A549 (cell line): Measurements from ENCODE around the gene KRT3.

ENCODE experiments used
- BHLHE40 ChIP-seq: IDR thresholded peaks from 2 replicates; pipeline ENCODE4 v1.6.1; 2012; ENCODE audit warnings: low read depth, low read length, inconsistent platforms
- CHD4 ChIP-seq: fragments of 200-600 bp; sonication (generic); IDR thresholded peaks from 2 replicates; pipeline ENCODE4 v1.6.1; 2016; ENCODE audit warnings: antibody characterized with exemption, mild to moderate bottlenecking, borderline replicate concordance
- KDM1A ChIP-seq: fragments of 200-600 bp; sonication (generic); IDR thresholded peaks from 2 replicates; pipeline ENCODE4 v1.6.1; 2016; ENCODE audit warnings: low read depth, mild to moderate bottlenecking
- MAZ ChIP-seq: fragments of 150-350 bp; IDR thresholded peaks from 2 replicates; pipeline ENCODE4 v1.6.1; 2014; ENCODE audit warnings: antibody characterized with exemption, low read depth, low read length, borderline replicate concordance
- PHF8 ChIP-seq: fragments of 200-600 bp; sonication (generic); IDR thresholded peaks from 2 replicates; pipeline ENCODE4 v1.6.1; 2016; ENCODE audit warnings: low read depth, mild to moderate bottlenecking, antibody characterized with exemption, moderate library complexity, borderline replicate concordance
- POLR2A ChIP-seq: IDR thresholded peaks from 2 replicates; pipeline ENCODE4 v1.6.1; 2012; ENCODE audit warnings: mild to moderate bottlenecking, low read length
- RAD21 ChIP-seq, 2 experiments: fragments of >200 bp in 1 of 2; sonication (Bioruptor Twin) in 1 of 2; formaldehyde crosslinking in 1 of 2; IDR thresholded peaks in 1 of 2; conservative IDR thresholded peaks in 1 of 2; 2 replicates in 1 of 2; 3 replicates in 1 of 2; pipeline ENCODE4 v1.6.1; 2012 to 2018; ENCODE audit warnings: inconsistent platforms in 1 of 2
- ZFP36 ChIP-seq: fragments of 450-650 bp; IDR thresholded peaks from 2 replicates; pipeline ENCODE4 v1.6.1; 2014; ENCODE audit warnings: borderline replicate concordance; ENCODE audit not compliant: partially characterized antibody
- TF ChIP-seq, protein P1 (sequence below): fragments of >200 bp; sonication (Bioruptor Twin); formaldehyde crosslinking; IDR thresholded peaks from 3 replicates; pipeline ENCODE4 v1.5.1; 2016
- TF ChIP-seq, protein P2 (sequence below): fragments of 200-600 bp; sonication (generic); IDR thresholded peaks from 2 replicates; pipeline ENCODE4 v1.6.1; 2016; ENCODE audit warnings: antibody characterized with exemption, mild to moderate bottlenecking, moderate library complexity
- TF ChIP-seq, protein P3 (sequence below): IDR thresholded peaks from 2 replicates; pipeline ENCODE4 v1.6.1; 2012; ENCODE audit warnings: low read depth, borderline replicate concordance
- TF ChIP-seq, protein P4 (sequence below): fragments of 450-650 bp; IDR thresholded peaks from 2 replicates; pipeline ENCODE4 v1.6.1; 2014; ENCODE audit warnings: antibody characterized with exemption
- TF ChIP-seq, protein P5 (sequence below): fragments of 150-350 bp; IDR thresholded peaks from 2 replicates; pipeline ENCODE4 v1.6.1; 2014; ENCODE audit warnings: low read depth, mild to moderate bottlenecking, low read length

DNA sequence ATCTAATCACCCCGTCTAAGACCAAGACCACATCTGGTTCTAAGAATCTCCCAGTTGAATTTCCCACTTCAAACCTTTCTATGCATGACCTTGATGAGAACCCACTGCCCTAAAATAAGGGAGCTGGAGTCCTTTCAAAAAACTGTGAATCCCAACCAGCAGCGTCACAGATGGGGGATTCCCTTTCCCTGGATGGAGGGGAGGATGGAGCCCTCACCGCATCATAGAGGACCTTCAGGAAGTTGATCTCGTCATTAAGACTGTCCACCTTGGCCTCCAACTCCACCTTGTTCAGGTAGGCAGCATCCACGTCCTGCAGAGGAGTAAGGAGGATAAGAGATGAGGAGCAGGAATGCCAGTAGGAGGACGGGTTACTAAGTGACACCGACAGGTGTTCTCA lies 13.2 kb upstream of the KRT3 start:
- TF ChIP-seq MAZ (no peak), BHLHE40 (no peak), POLR2A (no peak), CHD4 (no peak), RAD21 (conservative IDR thresholded peaks at IDR 0.05 in 1 of 2, IDR thresholded peaks at IDR 0.05 in 1 of 2) (no peak), PHF8 (no peak), ZFP36 (no peak), KDM1A (no peak)
- TF ChIP-seq, protein P1, sequence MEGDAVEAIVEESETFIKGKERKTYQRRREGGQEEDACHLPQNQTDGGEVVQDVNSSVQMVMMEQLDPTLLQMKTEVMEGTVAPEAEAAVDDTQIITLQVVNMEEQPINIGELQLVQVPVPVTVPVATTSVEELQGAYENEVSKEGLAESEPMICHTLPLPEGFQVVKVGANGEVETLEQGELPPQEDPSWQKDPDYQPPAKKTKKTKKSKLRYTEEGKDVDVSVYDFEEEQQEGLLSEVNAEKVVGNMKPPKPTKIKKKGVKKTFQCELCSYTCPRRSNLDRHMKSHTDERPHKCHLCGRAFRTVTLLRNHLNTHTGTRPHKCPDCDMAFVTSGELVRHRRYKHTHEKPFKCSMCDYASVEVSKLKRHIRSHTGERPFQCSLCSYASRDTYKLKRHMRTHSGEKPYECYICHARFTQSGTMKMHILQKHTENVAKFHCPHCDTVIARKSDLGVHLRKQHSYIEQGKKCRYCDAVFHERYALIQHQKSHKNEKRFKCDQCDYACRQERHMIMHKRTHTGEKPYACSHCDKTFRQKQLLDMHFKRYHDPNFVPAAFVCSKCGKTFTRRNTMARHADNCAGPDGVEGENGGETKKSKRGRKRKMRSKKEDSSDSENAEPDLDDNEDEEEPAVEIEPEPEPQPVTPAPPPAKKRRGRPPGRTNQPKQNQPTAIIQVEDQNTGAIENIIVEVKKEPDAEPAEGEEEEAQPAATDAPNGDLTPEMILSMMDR, result no peak
- TF ChIP-seq, protein P2, sequence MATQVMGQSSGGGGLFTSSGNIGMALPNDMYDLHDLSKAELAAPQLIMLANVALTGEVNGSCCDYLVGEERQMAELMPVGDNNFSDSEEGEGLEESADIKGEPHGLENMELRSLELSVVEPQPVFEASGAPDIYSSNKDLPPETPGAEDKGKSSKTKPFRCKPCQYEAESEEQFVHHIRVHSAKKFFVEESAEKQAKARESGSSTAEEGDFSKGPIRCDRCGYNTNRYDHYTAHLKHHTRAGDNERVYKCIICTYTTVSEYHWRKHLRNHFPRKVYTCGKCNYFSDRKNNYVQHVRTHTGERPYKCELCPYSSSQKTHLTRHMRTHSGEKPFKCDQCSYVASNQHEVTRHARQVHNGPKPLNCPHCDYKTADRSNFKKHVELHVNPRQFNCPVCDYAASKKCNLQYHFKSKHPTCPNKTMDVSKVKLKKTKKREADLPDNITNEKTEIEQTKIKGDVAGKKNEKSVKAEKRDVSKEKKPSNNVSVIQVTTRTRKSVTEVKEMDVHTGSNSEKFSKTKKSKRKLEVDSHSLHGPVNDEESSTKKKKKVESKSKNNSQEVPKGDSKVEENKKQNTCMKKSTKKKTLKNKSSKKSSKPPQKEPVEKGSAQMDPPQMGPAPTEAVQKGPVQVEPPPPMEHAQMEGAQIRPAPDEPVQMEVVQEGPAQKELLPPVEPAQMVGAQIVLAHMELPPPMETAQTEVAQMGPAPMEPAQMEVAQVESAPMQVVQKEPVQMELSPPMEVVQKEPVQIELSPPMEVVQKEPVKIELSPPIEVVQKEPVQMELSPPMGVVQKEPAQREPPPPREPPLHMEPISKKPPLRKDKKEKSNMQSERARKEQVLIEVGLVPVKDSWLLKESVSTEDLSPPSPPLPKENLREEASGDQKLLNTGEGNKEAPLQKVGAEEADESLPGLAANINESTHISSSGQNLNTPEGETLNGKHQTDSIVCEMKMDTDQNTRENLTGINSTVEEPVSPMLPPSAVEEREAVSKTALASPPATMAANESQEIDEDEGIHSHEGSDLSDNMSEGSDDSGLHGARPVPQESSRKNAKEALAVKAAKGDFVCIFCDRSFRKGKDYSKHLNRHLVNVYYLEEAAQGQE, result no peak
- TF ChIP-seq, protein P3, sequence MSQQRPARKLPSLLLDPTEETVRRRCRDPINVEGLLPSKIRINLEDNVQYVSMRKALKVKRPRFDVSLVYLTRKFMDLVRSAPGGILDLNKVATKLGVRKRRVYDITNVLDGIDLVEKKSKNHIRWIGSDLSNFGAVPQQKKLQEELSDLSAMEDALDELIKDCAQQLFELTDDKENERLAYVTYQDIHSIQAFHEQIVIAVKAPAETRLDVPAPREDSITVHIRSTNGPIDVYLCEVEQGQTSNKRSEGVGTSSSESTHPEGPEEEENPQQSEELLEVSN, result no peak
- TF ChIP-seq, protein P4, sequence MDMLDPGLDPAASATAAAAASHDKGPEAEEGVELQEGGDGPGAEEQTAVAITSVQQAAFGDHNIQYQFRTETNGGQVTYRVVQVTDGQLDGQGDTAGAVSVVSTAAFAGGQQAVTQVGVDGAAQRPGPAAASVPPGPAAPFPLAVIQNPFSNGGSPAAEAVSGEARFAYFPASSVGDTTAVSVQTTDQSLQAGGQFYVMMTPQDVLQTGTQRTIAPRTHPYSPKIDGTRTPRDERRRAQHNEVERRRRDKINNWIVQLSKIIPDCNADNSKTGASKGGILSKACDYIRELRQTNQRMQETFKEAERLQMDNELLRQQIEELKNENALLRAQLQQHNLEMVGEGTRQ, result no peak
- TF ChIP-seq, protein P5, sequence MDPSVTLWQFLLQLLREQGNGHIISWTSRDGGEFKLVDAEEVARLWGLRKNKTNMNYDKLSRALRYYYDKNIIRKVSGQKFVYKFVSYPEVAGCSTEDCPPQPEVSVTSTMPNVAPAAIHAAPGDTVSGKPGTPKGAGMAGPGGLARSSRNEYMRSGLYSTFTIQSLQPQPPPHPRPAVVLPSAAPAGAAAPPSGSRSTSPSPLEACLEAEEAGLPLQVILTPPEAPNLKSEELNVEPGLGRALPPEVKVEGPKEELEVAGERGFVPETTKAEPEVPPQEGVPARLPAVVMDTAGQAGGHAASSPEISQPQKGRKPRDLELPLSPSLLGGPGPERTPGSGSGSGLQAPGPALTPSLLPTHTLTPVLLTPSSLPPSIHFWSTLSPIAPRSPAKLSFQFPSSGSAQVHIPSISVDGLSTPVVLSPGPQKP, result no peak
